Osteoblast (primary cell): ENCODE measurements around the gene WIPF3. TPM values are rescaled to one million over a fixed set of nuclear protein-coding genes. Genes with fewer than 3 reads are reported as not detected.

Source experiments
- DNase-seq: peaks from one replicate; pipeline ENCODE4 v3.0.0; 2011; ENCODE audit warnings: low spot score, mixed read lengths; ENCODE audit not compliant: insufficient read length; ENCODE audit errors: missing footprints
- H2AFZ ChIP-seq: 2 replicates; pipeline ENCODE4 v1.6.0; 2011; ENCODE audit warnings: mild to moderate bottlenecking, low read length
- H3K27ac ChIP-seq: 2 replicates; pipeline ENCODE4 v1.5.1; 2011; ENCODE audit warnings: mild to moderate bottlenecking, low read depth, low read length, moderate library complexity
- H3K27me3 ChIP-seq: 2 replicates; pipeline ENCODE4 v1.6.0; 2012; ENCODE audit warnings: mild to moderate bottlenecking, control low read depth, inconsistent platforms, low read length, moderate library complexity; ENCODE audit not compliant: insufficient read depth
- H3K36me3 ChIP-seq: 2 replicates; pipeline ENCODE4 v1.5.1; 2011; ENCODE audit warnings: mild to moderate bottlenecking, low read length, control low read depth, moderate library complexity; ENCODE audit not compliant: insufficient read depth
- H3K4me1 ChIP-seq: 2 replicates; pipeline ENCODE4 v1.5.1; 2011; ENCODE audit warnings: mild to moderate bottlenecking, low read length, control low read depth, moderate library complexity; ENCODE audit not compliant: insufficient read depth
- H3K4me2 ChIP-seq: 2 replicates; pipeline ENCODE4 v1.6.0; 2011; ENCODE audit warnings: mild to moderate bottlenecking, low read length; ENCODE audit not compliant: insufficient read depth
- H3K4me3 ChIP-seq: fragments of 200-600 bp; sonication (generic); 3 replicates; pipeline ENCODE4 v1.5.1; 2012; ENCODE audit warnings: mild to moderate bottlenecking, low read length, inconsistent platforms; ENCODE audit not compliant: insufficient read depth
- H3K79me2 ChIP-seq: 2 replicates; pipeline ENCODE4 v1.6.0; 2012; ENCODE audit warnings: mild to moderate bottlenecking, low read length, control low read depth, inconsistent platforms; ENCODE audit not compliant: insufficient read depth
- H3K9me3 ChIP-seq: 2 replicates; pipeline ENCODE4 v1.5.1; 2011; ENCODE audit warnings: low read depth, low read length, control low read depth
- H4K20me1 ChIP-seq: 2 replicates; pipeline ENCODE4 v1.6.0; 2012; ENCODE audit warnings: mild to moderate bottlenecking, low read length, control low read depth; ENCODE audit not compliant: insufficient read depth
- small RNA-seq: library from RNA; depleted of rRNA; stranded (forward); fragments of <200 nt; gene quantifications from one replicate; pipeline ENCODE3, GENCODE V24; 2012
- total RNA-seq: library from RNA; depleted of rRNA; stranded (reverse); fragments of >200 nt; gene quantifications from 2 replicates; pipeline ENCODE4 v1.2.3, GENCODE V29; 2012
- TF ChIP-seq, protein P1 (sequence below): IDR thresholded peaks from 2 replicates; pipeline ENCODE4 v1.5.1; 2011; ENCODE audit warnings: mild to moderate bottlenecking, low read depth, low read length, moderate library complexity; ENCODE audit errors: extremely low read depth

WIPF3 gene
- total RNA-seq, 1 donor, result not detected

DNA sequence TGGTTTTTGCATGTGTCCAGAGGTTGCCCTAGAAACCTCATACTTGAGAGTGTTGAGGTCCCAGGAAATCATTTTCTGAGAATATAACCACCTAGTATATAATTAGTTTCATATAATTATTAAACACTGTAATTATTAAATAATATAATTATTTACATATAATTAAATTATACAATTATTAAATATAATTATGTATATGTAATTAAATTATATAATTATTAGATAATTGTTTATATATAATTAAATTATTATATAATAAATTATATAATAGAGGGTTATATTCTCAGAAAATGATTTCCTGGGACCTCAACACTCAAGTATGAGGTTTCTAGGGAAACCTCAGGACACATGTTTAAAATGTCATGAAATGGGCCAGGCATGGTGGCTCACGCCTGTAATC lies 155.7 kb downstream of the WIPF3 start:
- no peaks in the 10 kb centered on the region for H3K27me3 ChIP-seq
- no peak overlapping the region for H3K4me3 ChIP-seq
- peaks cover 9% of the 10 kb centered on the region for H3K36me3 ChIP-seq
- no peak overlapping the region for H3K4me2 ChIP-seq
- H2AFZ ChIP-seq, result no peak overlapping the region
- peaks cover 45% of the 10 kb centered on the region for H3K79me2 ChIP-seq
- no peaks in the 10 kb centered on the region for H3K4me1 ChIP-seq
- no peaks in the 10 kb centered on the region for H3K9me3 ChIP-seq
- no peak for DNase-seq
- peaks cover 3% of the 10 kb centered on the region for H4K20me1 ChIP-seq
- TF ChIP-seq, protein P1, sequence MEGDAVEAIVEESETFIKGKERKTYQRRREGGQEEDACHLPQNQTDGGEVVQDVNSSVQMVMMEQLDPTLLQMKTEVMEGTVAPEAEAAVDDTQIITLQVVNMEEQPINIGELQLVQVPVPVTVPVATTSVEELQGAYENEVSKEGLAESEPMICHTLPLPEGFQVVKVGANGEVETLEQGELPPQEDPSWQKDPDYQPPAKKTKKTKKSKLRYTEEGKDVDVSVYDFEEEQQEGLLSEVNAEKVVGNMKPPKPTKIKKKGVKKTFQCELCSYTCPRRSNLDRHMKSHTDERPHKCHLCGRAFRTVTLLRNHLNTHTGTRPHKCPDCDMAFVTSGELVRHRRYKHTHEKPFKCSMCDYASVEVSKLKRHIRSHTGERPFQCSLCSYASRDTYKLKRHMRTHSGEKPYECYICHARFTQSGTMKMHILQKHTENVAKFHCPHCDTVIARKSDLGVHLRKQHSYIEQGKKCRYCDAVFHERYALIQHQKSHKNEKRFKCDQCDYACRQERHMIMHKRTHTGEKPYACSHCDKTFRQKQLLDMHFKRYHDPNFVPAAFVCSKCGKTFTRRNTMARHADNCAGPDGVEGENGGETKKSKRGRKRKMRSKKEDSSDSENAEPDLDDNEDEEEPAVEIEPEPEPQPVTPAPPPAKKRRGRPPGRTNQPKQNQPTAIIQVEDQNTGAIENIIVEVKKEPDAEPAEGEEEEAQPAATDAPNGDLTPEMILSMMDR, result no peak
- H3K27ac ChIP-seq, result no peak overlapping the region

- Histone ChIP-seq H3K27me3 (no peaks in the 10 kb centered on the region), H3K4me3 (no peak overlapping the region), H3K9me3 (no peaks in the 10 kb centered on the region), H4K20me1 (peaks cover 15% of the 10 kb centered on the region), H3K36me3 (peaks cover 12% of the 10 kb centered on the region), H3K4me1 (peaks cover 9% of the 10 kb centered on the region), H2AFZ (no peak overlapping the region), H3K4me2 (no peak overlapping the region), H3K27ac (no peak overlapping the region), H3K79me2 (peaks cover 48% of the 10 kb centered on the region)
- no peak for DNase-seq
- TF ChIP-seq, protein P1, result no peak
These were observed 158.7 kb downstream of the WIPF3 start for GRCh38 chr7:29965030-29965429.

Small RNAs within 50 kb of the gene (small RNA-seq; reads per million reads assigned to genes)
- not detected for gene RF01210

Other genes with a start within 250 kb of the WIPF3 start
- 1.1 and 1.2 TPM in 2 replicates for gene PRR15, start 242.7 kb upstream of the WIPF3 start, total RNA-seq
- gene SCRN1, start 183.3 kb downstream of the WIPF3 start, total RNA-seq, result 45.6 and 50.1 TPM in 2 replicates
- gene FKBP14, start 220.2 kb downstream of the WIPF3 start, total RNA-seq, result 40.9 and 44.2 TPM in 2 replicates
- gene PLEKHA8, start 221.9 kb downstream of the WIPF3 start, total RNA-seq, result 13.8 and 14.1 TPM in 2 replicates